Hepatocyte (in vitro differentiated cells): ENCODE measurements around the gene PKN1. TPM values are rescaled to one million over a fixed set of nuclear protein-coding genes. Genes with fewer than 3 reads are reported as not detected.

Experiments used
- DNase-seq: peaks from one replicate; pipeline ENCODE4 v3.0.0-alpha.2; 2016; ENCODE audit warnings: low spot score
- H2AFZ ChIP-seq: fragments of 200-600 bp; sonication (generic); 2 replicates; pipeline ENCODE4 v1.6.0; 2016; ENCODE audit warnings: antibody characterized with exemption, mild to moderate bottlenecking
- H3K27ac ChIP-seq: fragments of 200-600 bp; sonication (generic); 2 replicates; pipeline ENCODE4 v1.5.1; 2016; ENCODE audit warnings: mild to moderate bottlenecking
- H3K27me3 ChIP-seq: fragments of 200-600 bp; sonication (generic); 2 replicates; pipeline ENCODE4 v1.6.1; 2016
- H3K36me3 ChIP-seq: fragments of 200-600 bp; sonication (generic); replicated peaks from 2 replicates; pipeline ENCODE4 v1.5.1; 2016; ENCODE audit warnings: low read depth; ENCODE audit not compliant: insufficient read depth
- H3K4me1 ChIP-seq: fragments of 200-600 bp; sonication (generic); 2 replicates; pipeline ENCODE4 v1.5.1; 2016; ENCODE audit warnings: mild to moderate bottlenecking, moderate library complexity; ENCODE audit not compliant: insufficient read depth
- H3K4me2 ChIP-seq: fragments of 200-600 bp; sonication (generic); 2 replicates; pipeline ENCODE4 v1.6.0; 2016
- H3K4me3 ChIP-seq: fragments of 200-600 bp; sonication (generic); 2 replicates; pipeline ENCODE4 v1.5.1; 2016; ENCODE audit warnings: mild to moderate bottlenecking
- H3K79me2 ChIP-seq: fragments of 200-600 bp; sonication (generic); 2 replicates; pipeline ENCODE4 v1.6.0; 2017; ENCODE audit warnings: mild to moderate bottlenecking
- H3K9me2 ChIP-seq: fragments of 200-600 bp; sonication (generic); replicated peaks from 2 replicates; pipeline ENCODE4 v1.6.0; 2017; ENCODE audit warnings: mild to moderate bottlenecking; ENCODE audit not compliant: insufficient read depth
- H3K9me3 ChIP-seq: fragments of 200-600 bp; sonication (generic); 2 replicates; pipeline ENCODE4 v1.5.1; 2016; ENCODE audit warnings: low read depth, mild to moderate bottlenecking
- H4K20me1 ChIP-seq: fragments of 200-600 bp; sonication (generic); 2 replicates; pipeline ENCODE4 v1.6.0; 2016; ENCODE audit warnings: mild to moderate bottlenecking; ENCODE audit not compliant: insufficient read depth, poor library complexity, severe bottlenecking
- EZH2 ChIP-seq: fragments of 200-600 bp; sonication (generic); IDR thresholded peaks from 2 replicates; pipeline ENCODE4 v1.6.1; 2016; ENCODE audit warnings: antibody characterized with exemption, mild to moderate bottlenecking, borderline replicate concordance
- EZH2phosphoT487 ChIP-seq: fragments of 200-600 bp; sonication (generic); IDR thresholded peaks from one replicate; pipeline ENCODE4 v1.6.1; 2018; ENCODE audit warnings: antibody characterized with exemption, mild to moderate bottlenecking, low read depth, moderate library complexity; ENCODE audit not compliant: unreplicated experiment, severe bottlenecking
- whole genome bisulfite sequencing: methylation state at CpG from one replicate; pipeline ENCODE4 v1.1.6; 2016; ENCODE audit warnings: low lambda C conversion rate; ENCODE audit errors: missing lambda C conversion rate; 5-methylcytosine and 5-hydroxymethylcytosine counted together
- polyA plus RNA-seq: library from polyadenylated mRNA; unstranded; fragments of >200 nt; fragmentation: Nextera tagmentation; extraction: Ambion mirVana; gene quantifications from 2 replicates; pipeline ENCODE4 v1.2.1, GENCODE V29; 2016
- total RNA-seq: library from RNA; depleted of rRNA; stranded (reverse); fragments of >200 nt; gene quantifications from 2 replicates; pipeline ENCODE4 v1.2.3, GENCODE V29; 2014
- TF ChIP-seq, protein P1 (sequence below): fragments of 200-600 bp; sonication (generic); IDR thresholded peaks from 2 replicates; pipeline ENCODE4 v1.5.1; 2016; ENCODE audit warnings: antibody characterized with exemption, mild to moderate bottlenecking; ENCODE audit not compliant: poor library complexity

Gene PKN1
- total and polyA plus RNA-seq, 2 experiments from 2014 or later: 57.4 to 83.3 TPM

DNA sequence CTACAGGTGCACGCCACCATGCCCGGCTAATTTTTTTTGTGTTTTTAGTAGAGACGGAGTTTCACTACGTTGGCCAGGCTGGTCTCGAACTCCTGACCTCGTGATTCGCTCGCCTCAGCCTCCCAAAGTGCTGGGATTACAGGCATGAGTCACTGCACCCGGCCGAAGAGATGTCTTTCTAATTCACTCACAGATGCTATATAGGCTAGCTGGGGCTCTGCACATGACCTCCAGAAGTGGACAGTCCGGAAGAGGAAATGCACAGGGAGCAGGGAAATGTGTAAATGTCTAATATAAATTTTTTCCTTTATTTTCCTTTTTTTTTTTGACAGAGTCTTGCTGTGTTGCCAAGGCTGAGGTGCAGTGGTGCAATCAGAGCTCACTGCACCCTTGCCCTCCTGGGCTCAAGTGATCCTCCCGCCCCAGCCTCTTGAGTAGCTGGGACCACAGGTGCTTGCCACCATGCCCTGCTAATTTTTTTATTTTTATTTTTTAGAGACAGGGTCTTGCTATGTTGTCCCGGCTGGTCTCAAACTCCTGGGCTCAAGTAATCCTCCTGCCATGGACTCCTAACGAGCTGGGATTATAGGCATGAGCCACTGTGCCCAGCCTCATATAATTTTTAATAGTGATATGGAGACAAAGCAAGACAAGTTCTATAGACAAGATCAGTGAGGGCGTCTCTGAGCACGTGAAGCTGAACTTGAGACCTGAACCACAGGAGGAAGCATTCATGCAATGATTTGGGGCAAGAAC is 54.4 kb downstream of the PKN1 start:
- DNase-seq: no peak
- no peaks in the 10 kb centered on the region for H3K27me3 ChIP-seq
- H4K20me1 ChIP-seq: peaks cover under 1% of the 10 kb centered on the region
- H3K4me3 ChIP-seq: no peak overlapping the region
- peaks cover 22% of the 10 kb centered on the region for H3K79me2 ChIP-seq
- no peak overlapping the region for H3K4me2 ChIP-seq
- no peaks in the 10 kb centered on the region for H3K9me2 ChIP-seq
- no peaks in the 10 kb centered on the region for H3K9me3 ChIP-seq
- TF ChIP-seq, protein P1, sequence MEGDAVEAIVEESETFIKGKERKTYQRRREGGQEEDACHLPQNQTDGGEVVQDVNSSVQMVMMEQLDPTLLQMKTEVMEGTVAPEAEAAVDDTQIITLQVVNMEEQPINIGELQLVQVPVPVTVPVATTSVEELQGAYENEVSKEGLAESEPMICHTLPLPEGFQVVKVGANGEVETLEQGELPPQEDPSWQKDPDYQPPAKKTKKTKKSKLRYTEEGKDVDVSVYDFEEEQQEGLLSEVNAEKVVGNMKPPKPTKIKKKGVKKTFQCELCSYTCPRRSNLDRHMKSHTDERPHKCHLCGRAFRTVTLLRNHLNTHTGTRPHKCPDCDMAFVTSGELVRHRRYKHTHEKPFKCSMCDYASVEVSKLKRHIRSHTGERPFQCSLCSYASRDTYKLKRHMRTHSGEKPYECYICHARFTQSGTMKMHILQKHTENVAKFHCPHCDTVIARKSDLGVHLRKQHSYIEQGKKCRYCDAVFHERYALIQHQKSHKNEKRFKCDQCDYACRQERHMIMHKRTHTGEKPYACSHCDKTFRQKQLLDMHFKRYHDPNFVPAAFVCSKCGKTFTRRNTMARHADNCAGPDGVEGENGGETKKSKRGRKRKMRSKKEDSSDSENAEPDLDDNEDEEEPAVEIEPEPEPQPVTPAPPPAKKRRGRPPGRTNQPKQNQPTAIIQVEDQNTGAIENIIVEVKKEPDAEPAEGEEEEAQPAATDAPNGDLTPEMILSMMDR: no peak
- no peak for TF ChIP-seq EZH2phosphoT487
- no peak for TF ChIP-seq EZH2
- no peaks in the 10 kb centered on the region for H3K4me1 ChIP-seq
- 93% methylated on average over 16 of the region's 16 CpGs for WGBS
- no peak overlapping the region for H3K27ac ChIP-seq
- H2AFZ ChIP-seq: no peak overlapping the region
- no peaks in the 10 kb centered on the region for H3K36me3 ChIP-seq

DNA sequence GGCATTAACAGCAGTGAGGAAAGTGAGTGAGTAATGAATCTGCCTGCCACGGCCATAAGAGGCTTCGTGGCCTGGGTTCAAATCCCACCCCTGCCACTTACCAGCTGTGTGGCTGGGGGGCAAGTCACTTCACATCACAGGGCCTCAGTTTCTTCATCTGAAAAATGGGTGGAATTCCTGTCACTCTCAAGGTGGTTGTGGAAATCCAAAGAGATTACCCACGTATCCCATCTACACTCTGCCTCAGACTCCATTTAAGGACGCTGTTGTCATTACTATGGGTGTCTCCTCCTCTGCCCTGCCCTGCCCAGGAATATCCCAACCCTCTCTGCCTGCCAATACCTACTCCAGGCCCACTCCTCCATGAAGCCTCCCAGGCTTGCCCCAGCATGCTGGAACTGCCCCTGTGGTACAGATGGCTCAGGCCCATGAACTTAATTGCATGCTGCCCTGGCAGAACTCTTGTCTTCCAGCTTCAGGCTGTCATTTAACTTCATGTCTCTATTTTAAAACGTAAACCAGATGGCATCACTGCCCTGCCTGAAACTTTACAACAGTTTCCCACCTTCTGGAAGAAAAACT is 59.7 kb downstream of the PKN1 start:
- H3K36me3 ChIP-seq: no peaks in the 10 kb centered on the region
- H3K4me2 ChIP-seq: no peak overlapping the region
- peaks cover 40% of the 10 kb centered on the region for H3K79me2 ChIP-seq
- TF ChIP-seq, protein P1: no peak
- TF ChIP-seq EZH2 (no peak), EZH2phosphoT487 (no peak)
- H3K27ac ChIP-seq: no peak overlapping the region
- DNase-seq: no peak
- H4K20me1 ChIP-seq: peaks cover 21% of the 10 kb centered on the region
- no peak overlapping the region for H3K4me3 ChIP-seq
- H2AFZ ChIP-seq: no peak overlapping the region
- H3K27me3 ChIP-seq: no peaks in the 10 kb centered on the region
- peaks cover 25% of the 10 kb centered on the region for H3K4me1 ChIP-seq
- no peaks in the 10 kb centered on the region for H3K9me2 ChIP-seq
- no peaks in the 10 kb centered on the region for H3K9me3 ChIP-seq
- WGBS: 89% methylated on average over 5 of the region's 5 CpGs

DNA sequence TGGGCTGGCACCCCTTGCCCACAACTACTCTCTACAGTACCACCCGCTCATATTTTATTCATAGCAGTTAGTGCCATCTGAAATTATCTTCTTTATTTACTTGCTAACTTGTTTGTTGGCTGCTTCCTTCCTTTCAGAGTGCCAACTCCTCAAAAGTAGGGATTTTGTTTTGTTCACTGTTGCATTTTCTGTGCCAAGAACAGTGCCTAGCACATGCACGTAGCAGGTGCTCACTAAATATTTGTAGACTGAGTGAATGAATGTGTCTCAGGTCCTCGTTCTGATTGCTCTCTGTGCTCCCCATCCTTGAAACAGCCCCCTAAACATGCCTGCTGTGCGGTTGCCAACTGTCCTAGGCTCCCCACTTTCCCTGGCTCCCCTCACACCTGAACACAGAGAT is 61.3 kb downstream of the PKN1 start:
- H3K4me3 ChIP-seq: no peak overlapping the region
- no peaks in the 10 kb centered on the region for H3K9me3 ChIP-seq
- no peaks in the 10 kb centered on the region for H3K27me3 ChIP-seq
- TF ChIP-seq EZH2 (no peak), EZH2phosphoT487 (no peak)
- TF ChIP-seq, protein P1: no peak
- H3K4me2 ChIP-seq: peak overlapping the region; percentile 92
- DNase-seq: no peak
- no peak overlapping the region for H2AFZ ChIP-seq
- no peaks in the 10 kb centered on the region for H3K9me2 ChIP-seq
- peaks cover 36% of the 10 kb centered on the region for H3K79me2 ChIP-seq
- H3K36me3 ChIP-seq: no peaks in the 10 kb centered on the region
- WGBS: 87% methylated on average over 4 of the region's 4 CpGs
- H3K27ac ChIP-seq: peak overlapping the region; percentile 85
- H3K4me1 ChIP-seq: peaks cover 27% of the 10 kb centered on the region
- H4K20me1 ChIP-seq: peaks cover 21% of the 10 kb centered on the region
